GM06990 (cell line): ENCODE measurements around the gene VWCE.

ENCODE experiments used
- DNase-seq: peaks from one replicate; pipeline ENCODE4 v3.0.0-alpha.2; 2011; ENCODE audit not compliant: insufficient read length; ENCODE audit errors: extremely low read depth
- H3K27me3 ChIP-seq: replicated peaks from 2 replicates; pipeline ENCODE4 v1.6.0; 2011; ENCODE audit warnings: low read length; ENCODE audit not compliant: control insufficient read depth, insufficient read depth
- H3K36me3 ChIP-seq: 2 replicates; pipeline ENCODE4 v1.5.1; 2011; ENCODE audit warnings: low read length; ENCODE audit not compliant: control insufficient read depth, insufficient read depth
- H3K4me3 ChIP-seq: replicated peaks from 2 replicates; pipeline ENCODE4 v1.5.1; 2011; ENCODE audit warnings: low read depth, mild to moderate bottlenecking, control low read depth, low read length
- CTCF ChIP-seq: IDR thresholded peaks from 2 replicates; pipeline ENCODE4 v1.5.1; 2011; ENCODE audit warnings: low read length, control low read depth, mild to moderate bottlenecking, inconsistent platforms; ENCODE audit not compliant: insufficient read depth, poor library complexity, severe bottlenecking

Gene VWCE

GRCh38 chr11:61283613-61284012 lies 11.5 kb downstream of the VWCE start:
- no peak for TF ChIP-seq CTCF
- Histone ChIP-seq H3K27me3 (no peaks in the 10 kb centered on the region), H3K4me3 (no peak overlapping the region), H3K36me3 (peaks cover 6% of the 10 kb centered on the region)
- DNase-seq, result no peak

GRCh38 chr11:61281581-61282250 lies 13.4 kb downstream of the VWCE start:
- Histone ChIP-seq H3K4me3 (no peak overlapping the region), H3K36me3 (peaks cover 6% of the 10 kb centered on the region), H3K27me3 (no peaks in the 10 kb centered on the region)
- peak; percentile 56 for DNase-seq
- TF ChIP-seq CTCF, result no peak

GRCh38 chr11:61280883-61281580 lies 14.1 kb downstream of the VWCE start:
- no peak for DNase-seq
- TF ChIP-seq CTCF, result no peak
- Histone ChIP-seq H3K4me3 (no peak overlapping the region), H3K36me3 (peaks cover 5% of the 10 kb centered on the region), H3K27me3 (no peaks in the 10 kb centered on the region)

- H3K4me3 ChIP-seq, result no peak overlapping the region
- peaks cover 3% of the 10 kb centered on the region for H3K36me3 ChIP-seq
- no peak for DNase-seq
- no peak for TF ChIP-seq CTCF
- no peaks in the 10 kb centered on the region for H3K27me3 ChIP-seq
Measured at GRCh38 chr11:61279934-61280659, 15.0 kb downstream of the VWCE start.

- TF ChIP-seq CTCF, result no peak
- H3K36me3 ChIP-seq, result peaks cover 8% of the 10 kb centered on the region
- no peak overlapping the region for H3K4me3 ChIP-seq
- no peaks in the 10 kb centered on the region for H3K27me3 ChIP-seq
- DNase-seq, result no peak
Measured at GRCh38 chr11:61278001-61278470, 17.1 kb downstream of the VWCE start.
